ENCODE measurements around the gene PLTP. TPM values are rescaled to one million over a fixed set of nuclear protein-coding genes. Genes with fewer than 3 reads are reported as not detected.

Gene PLTP
- total and polyA plus RNA-seq, 2 experiments from 2014 or later, result 108 to 160 TPM

- Mint-ChIP-seq H3K27ac (no peak overlapping the region), H3K4me1 (peaks cover 8% of the 10 kb centered on the region; the same call in 1 of the 3 replicates), H3K9me3 (no peaks in the 10 kb centered on the region), H3K36me3 (ENCODE audit: low read depth) (peaks cover 55% of the 10 kb centered on the region), H3K4me3 (no peak overlapping the region), H3K27me3 (ENCODE audit: insufficient read depth, low read depth, poor library complexity) (peaks cover 19% of the 10 kb centered on the region)
- no peaks in the 10 kb centered on the region for H3K27me3 ChIP-seq (ENCODE audit: insufficient read depth)
- no peak for ATAC-seq
- H3F3A ChIP-seq (replicated peaks; ENCODE audit: low read depth), result 0 out of 2 replicates have a peak, but pooled peaks cover 6% of the 10 kb centered on the region
- no peak for TF ChIP-seq CTCF (conservative IDR thresholded peaks at IDR 0.05; ENCODE audit: low read depth in 2 of 2)
- no peak; the same call in 1 of the 2 replicates for TF ChIP-seq POLR2AphosphoS5 (IDR thresholded peaks at IDR 0.05; ENCODE audit: low read depth)
- no peak for TF ChIP-seq REST (IDR thresholded peaks at IDR 0.05; ENCODE audit: unreplicated experiment)
- no peak for TF ChIP-seq STAT1 (IDR thresholded peaks at IDR 0.05; ENCODE audit: unreplicated experiment)
- no peak for TF ChIP-seq ZNF331 (CRISPR knock-in tag; IDR thresholded peaks at IDR 0.05; ENCODE audit: low read depth)
- no peak for TF ChIP-seq ZNF462 (CRISPR knock-in tag; IDR thresholded peaks at IDR 0.05)
- TF ChIP-seq CREB1 (CRISPR knock-in tag; IDR thresholded peaks at IDR 0.05; ENCODE audit: low read depth), result no peak
- no peak for TF ChIP-seq EZH2phosphoT487 (IDR thresholded peaks at IDR 0.05; ENCODE audit: unreplicated experiment)
- no peak for TF ChIP-seq ZNF114 (CRISPR knock-in tag; IDR thresholded peaks at IDR 0.05)
- TF ChIP-seq JUNB (IDR thresholded peaks at IDR 0.05; ENCODE audit: unreplicated experiment), result no peak
- no peak for TF ChIP-seq NANOG (IDR thresholded peaks at IDR 0.05; ENCODE audit: borderline replicate concordance)
- no peak for TF ChIP-seq EZH2 (IDR thresholded peaks at IDR 0.05; ENCODE audit: low read depth, unreplicated experiment)
- H4K20me1 ChIP-seq (replicated peaks; ENCODE audit: insufficient read depth), result no peaks in the 10 kb centered on the region; the same call in 1 of the 2 replicates
- no peak overlapping the region for H2AFZ ChIP-seq
- 0 out of 2 replicates have a peak, but pooled peaks cover 7% of the 10 kb centered on the region for H3K36me3 ChIP-seq (ENCODE audit: insufficient read depth)
- no peak overlapping the region for H3K27ac ChIP-seq (ENCODE audit: low read depth)
- DNase-seq (ENCODE audit: low spot score), result no peak
- no peaks in the 10 kb centered on the region for H3K4me1 ChIP-seq (ENCODE audit: insufficient read depth)
- no peaks in the 10 kb centered on the region for H3K9me2 ChIP-seq (ENCODE audit: insufficient read depth)
- no peak overlapping the region for H3K4me3 ChIP-seq
- H3K79me2 ChIP-seq (replicated peaks; ENCODE audit: insufficient read depth), result no peaks in the 10 kb centered on the region
- no peak overlapping the region for H3K4me2 ChIP-seq
Measured at GRCh38 chr20:45896641-45897161, 15.3 kb downstream of the PLTP start.
